Measurements from ENCODE around the gene HOXB9.

The HOXB9 gene

DNA sequence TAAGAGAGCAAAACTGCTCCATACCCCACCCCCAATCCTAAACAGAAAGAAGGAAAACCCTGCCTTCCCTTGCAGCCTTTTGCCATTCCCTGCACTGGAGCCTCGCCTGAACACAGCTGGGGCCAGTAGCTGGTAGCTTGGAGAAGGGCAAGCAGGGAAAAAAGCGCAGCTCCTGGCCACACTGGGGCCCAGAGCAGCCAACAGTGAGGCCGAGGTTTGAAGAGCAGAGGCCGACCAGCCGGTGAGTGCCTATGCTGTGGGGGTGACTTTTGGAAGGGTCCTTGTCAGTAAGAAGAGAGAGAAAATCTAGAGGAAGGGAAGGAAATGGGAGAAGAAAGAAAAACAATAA, 3.2 kb upstream of the HOXB9 start:
- H3K4me3 ChIP-seq (ENCODE audit: extremely low read depth, insufficient read depth, low read length, poor library complexity, severe bottlenecking), result no peak overlapping the region
- H3K36me3 ChIP-seq (ENCODE audit: control insufficient read depth, insufficient read depth, low read length), result no peaks in the 10 kb centered on the region
- H3K4me1 ChIP-seq (ENCODE audit: control insufficient read depth, insufficient read depth, low read length, poor library complexity, severe bottlenecking), result peaks cover 5% of the 10 kb centered on the region
- H3K9me3 ChIP-seq (ENCODE audit: control insufficient read depth, low read length), result no peaks in the 10 kb centered on the region
- WGBS, 2 experiments (ENCODE audit: insufficient coverage in 2 of 2), result 4 to 8% methylated on average over 4 of the region's 5 CpGs
- no peak overlapping the region for H3K27ac ChIP-seq (ENCODE audit: low read depth, low read length, severe bottlenecking)

DNA sequence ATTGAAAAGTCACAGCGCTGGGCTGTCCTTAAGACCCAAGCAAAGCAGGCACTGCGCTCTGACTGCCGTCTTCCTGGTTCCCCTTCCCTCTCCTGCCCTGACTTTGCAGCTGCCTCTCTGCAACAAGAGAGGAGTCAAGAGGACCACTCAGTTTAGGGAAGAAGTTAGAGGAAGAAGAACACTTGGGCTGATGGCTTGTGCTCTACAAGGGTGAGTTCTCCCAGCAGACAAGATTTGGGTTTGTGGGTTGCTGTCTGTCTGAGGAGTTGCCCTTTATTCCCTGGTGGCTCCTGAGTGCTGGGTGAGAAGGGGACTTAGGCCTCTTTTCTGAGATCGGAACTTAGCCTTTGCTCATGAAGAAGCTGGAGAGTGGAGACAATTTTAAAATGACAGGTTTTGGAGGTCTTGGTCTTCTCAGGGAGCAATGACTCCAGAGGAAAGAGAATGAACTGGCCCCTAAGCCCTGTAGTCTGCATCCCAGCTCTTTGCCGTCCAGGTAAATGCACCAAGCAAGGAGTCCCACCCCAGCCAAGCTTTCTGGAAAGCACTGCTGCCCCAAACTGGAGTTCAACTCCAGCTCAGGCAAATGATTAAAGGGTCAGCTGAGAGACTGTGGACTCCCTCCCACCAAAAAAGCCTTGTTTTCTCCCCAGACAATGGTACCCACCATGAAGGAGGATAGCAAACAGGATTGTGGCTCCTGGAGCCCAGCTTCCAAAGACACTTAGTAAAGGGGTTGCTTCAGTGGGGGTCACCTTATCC, 2.7 kb upstream of the HOXB9 start:
- no peak overlapping the region for H3K27ac ChIP-seq (ENCODE audit: low read depth, low read length, severe bottlenecking)
- H3K4me3 ChIP-seq (ENCODE audit: extremely low read depth, insufficient read depth, low read length, poor library complexity, severe bottlenecking), result no peak overlapping the region
- no peaks in the 10 kb centered on the region for H3K9me3 ChIP-seq (ENCODE audit: control insufficient read depth, low read length)
- no peaks in the 10 kb centered on the region for H3K36me3 ChIP-seq (ENCODE audit: control insufficient read depth, insufficient read depth, low read length)
- H3K4me1 ChIP-seq (ENCODE audit: control insufficient read depth, insufficient read depth, low read length, poor library complexity, severe bottlenecking), result peaks cover 5% of the 10 kb centered on the region
- 23 to 28% methylated on average over 2 to 4 of the region's 5 CpGs for WGBS, 2 experiments (ENCODE audit: insufficient coverage in 2 of 2)

DNA sequence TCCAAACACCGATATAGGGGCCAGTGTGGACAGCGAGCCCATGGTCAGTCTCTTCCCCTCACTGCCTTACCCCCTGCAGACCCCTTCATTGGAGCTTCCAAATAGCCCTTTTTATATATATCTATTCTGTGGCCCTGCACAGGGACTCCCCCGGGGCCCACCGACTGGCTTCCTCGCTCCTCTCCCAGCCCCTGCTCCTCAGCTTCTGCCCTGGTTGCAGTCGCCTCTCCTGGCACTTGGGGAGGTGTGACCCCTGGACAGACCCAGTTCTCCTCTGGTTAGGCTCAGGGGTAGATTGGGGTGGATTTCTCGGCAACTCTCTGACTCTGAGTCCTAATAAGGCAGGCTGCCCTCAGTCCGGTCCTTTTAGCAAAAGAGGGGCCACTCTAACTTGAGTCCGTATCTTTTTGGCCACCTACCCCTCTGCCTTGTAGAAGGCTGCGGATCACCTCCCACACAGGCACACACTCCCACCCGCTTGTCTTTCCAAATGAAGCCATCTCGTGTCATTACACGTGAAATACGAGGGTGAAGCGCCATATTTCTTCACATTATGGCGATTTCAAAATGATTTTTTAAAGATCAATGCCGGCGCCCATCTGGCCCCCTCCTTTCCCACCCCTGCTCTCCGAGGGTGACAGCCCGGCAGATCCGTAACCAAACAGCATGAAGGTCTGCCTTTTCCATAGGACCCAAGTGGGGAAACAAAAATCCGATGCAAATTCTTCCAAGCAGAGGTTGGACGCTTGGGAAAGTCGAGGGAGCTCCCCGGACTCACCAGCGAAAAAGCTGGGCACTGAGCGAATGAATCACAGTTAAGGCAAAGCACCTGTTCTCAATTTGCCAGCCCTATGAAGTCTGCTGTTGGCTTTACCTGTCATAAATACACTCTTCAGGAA, 1.7 kb upstream of the HOXB9 start:
- 13 to 15% methylated on average over 23 to 24 of the region's 27 CpGs for WGBS, 2 experiments (ENCODE audit: insufficient coverage in 2 of 2)
- H3K4me1 ChIP-seq (ENCODE audit: control insufficient read depth, insufficient read depth, low read length, poor library complexity, severe bottlenecking), result peaks cover 5% of the 10 kb centered on the region
- no peaks in the 10 kb centered on the region for H3K36me3 ChIP-seq (ENCODE audit: control insufficient read depth, insufficient read depth, low read length)
- peak overlapping the region; percentile 16 for H3K27ac ChIP-seq (ENCODE audit: low read depth, low read length, severe bottlenecking)
- H3K9me3 ChIP-seq (ENCODE audit: control insufficient read depth, low read length), result no peaks in the 10 kb centered on the region
- H3K4me3 ChIP-seq (ENCODE audit: extremely low read depth, insufficient read depth, low read length, poor library complexity, severe bottlenecking), result no peak overlapping the region

DNA sequence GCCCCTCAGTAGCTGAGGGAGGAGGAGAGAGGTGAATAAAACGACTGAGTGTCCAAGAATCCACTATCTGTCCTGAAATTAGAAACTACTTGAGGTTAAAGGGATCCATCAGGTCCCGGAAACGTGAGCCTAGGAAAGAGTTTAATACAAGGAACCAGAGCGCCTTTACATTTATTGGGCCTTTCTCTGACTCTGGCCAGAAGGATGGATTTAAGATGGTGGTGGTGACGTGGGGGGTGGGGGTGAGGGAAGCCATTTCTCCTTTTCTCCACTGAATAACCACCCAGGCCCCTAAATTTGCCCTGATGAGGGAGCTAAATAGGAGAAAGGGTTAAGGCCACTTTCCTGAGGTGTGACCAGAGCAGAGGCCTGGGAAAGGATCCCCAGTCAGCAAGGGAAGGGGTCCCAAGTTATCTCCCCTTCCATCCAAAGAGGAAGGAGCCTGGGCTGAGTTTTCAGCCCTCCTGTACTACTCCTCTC, 1.0 kb upstream of the HOXB9 start:
- Histone ChIP-seq H3K9me3 (ENCODE audit: control insufficient read depth, low read length) (no peaks in the 10 kb centered on the region), H3K36me3 (ENCODE audit: control insufficient read depth, insufficient read depth, low read length) (no peaks in the 10 kb centered on the region), H3K27ac (ENCODE audit: low read depth, low read length, severe bottlenecking) (peak overlapping the region; percentile 51), H3K4me3 (ENCODE audit: extremely low read depth, insufficient read depth, low read length, poor library complexity, severe bottlenecking) (peak overlapping the region; percentile 22), H3K4me1 (ENCODE audit: control insufficient read depth, insufficient read depth, low read length, poor library complexity, severe bottlenecking) (peaks cover 5% of the 10 kb centered on the region)
- 9 to 11% methylated on average over 3 to 4 of the region's 5 CpGs for WGBS, 2 experiments (ENCODE audit: insufficient coverage in 2 of 2)

DNA sequence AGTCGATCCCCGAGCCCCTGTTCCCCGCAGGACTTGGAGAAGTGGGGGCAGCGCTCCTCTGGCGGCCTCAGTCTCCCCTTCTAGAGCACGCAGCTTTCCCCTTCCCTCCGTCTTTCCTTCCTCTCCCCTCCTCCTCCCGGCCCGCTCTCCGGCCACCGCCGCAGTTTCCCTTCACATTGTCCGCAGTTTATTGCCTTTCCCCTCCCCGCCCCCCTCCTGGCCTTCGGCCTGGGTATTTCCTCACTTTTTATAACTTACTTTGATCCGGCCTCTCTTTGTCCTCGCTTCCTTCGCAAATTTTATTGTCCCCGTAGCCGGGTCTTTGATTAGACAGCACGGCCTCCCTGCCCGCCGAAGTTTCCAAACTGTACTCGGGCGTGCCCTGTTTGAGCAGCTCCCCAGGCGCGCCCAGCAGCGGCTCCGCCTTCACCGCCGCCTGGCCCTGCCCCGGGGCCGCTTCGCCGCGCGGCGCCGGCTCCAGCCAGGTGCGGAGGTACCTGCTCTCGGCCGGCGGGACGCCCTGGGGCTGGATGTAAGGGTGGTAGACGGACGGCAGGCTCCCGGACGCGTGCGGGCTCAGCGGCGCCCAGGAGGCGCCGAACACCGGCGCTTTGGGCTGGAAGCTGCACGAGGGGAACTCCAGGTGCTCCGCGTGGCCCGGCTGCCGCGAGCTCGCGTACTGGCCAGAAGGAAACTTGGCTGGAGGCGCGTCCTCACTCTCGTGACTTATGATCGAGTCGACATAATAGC, 488 bp downstream of the HOXB9 start:
- H3K36me3 ChIP-seq (ENCODE audit: control insufficient read depth, insufficient read depth, low read length), result no peaks in the 10 kb centered on the region
- peaks cover 5% of the 10 kb centered on the region for H3K4me1 ChIP-seq (ENCODE audit: control insufficient read depth, insufficient read depth, low read length, poor library complexity, severe bottlenecking)
- WGBS, 2 experiments (ENCODE audit: insufficient coverage in 2 of 2), result 0% methylated on average over 55 to 65 of the region's 69 CpGs
- peak overlapping the region; percentile 64 for H3K27ac ChIP-seq (ENCODE audit: low read depth, low read length, severe bottlenecking)
- H3K4me3 ChIP-seq (ENCODE audit: extremely low read depth, insufficient read depth, low read length, poor library complexity, severe bottlenecking), result peak overlapping the region; percentile 34
- no peaks in the 10 kb centered on the region for H3K9me3 ChIP-seq (ENCODE audit: control insufficient read depth, low read length)

DNA sequence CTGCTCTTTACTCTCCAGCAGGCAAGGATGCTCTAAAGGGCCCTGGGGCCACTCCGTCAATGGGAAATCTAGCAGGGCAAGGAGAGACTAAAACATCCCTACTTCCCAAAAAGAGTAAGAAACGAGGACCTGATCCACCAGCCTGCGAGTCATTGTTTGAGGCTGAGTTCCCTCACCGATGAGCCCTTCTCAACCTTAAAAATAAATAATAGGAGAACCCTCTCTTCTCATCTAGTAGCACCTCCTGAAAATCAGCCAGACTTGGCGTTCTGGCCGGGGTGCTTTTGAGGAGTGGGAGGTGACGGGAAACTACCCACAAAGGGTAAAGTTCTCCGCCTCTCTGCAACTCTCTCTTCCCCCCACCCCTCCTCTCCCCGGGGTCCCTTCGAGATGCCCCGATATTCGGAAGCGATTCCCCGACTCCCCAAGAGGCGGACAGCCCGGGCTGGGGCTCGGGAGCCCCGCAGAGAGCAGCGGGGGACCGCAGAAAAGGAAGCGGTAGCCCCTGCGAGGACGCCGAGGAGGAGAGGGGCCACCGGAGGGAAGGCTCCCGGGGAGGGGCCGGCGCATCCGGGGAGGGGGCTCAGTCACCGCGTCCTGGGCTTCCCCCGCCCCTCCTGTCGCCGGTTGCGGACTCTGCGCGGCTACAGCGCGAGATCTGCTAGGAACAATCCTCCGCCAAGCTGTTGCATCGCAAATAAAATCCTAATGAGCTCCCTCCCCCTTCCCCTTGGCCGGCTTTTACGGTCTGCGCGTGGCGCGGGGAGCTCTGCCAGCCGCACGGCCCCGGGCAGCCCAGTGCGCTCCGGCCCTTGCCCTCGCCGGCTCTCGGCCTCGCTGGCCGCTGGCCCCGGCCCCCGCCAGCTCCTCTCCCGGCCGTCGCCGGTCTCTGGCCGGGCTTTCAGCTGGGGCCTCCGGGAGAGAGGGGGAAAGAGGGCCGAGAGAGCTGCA, 1.3 kb downstream of the HOXB9 start:
- Histone ChIP-seq H3K4me1 (ENCODE audit: control insufficient read depth, insufficient read depth, low read length, poor library complexity, severe bottlenecking) (peaks cover 5% of the 10 kb centered on the region), H3K9me3 (ENCODE audit: control insufficient read depth, low read length) (no peaks in the 10 kb centered on the region), H3K27ac (ENCODE audit: low read depth, low read length, severe bottlenecking) (peak overlapping the region; percentile 64), H3K4me3 (ENCODE audit: extremely low read depth, insufficient read depth, low read length, poor library complexity, severe bottlenecking) (peak overlapping the region; percentile 34), H3K36me3 (ENCODE audit: control insufficient read depth, insufficient read depth, low read length) (no peaks in the 10 kb centered on the region)
- 0 to 1% methylated on average over 32 to 33 of the region's 66 CpGs for WGBS, 2 experiments (ENCODE audit: insufficient coverage in 2 of 2)

DNA sequence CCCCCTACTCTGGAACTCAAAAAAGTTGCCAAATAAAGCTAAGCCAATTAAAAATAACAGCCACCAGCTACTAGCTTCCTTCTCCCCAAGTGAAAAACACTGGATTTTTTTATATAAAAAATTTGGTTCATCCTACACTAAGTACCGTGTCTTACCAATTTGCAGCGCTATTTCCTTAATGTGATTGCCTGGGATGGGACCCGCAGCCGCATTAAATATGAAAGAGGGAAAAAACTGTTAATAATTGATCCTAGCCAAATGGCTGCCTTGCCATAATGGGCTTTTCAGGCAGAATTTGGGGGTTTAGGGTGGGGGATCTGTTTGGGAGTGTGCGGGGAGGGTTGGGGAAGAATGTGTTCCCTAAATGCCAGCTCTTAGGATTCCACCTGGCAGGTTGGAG, 2.0 kb downstream of the HOXB9 start:
- no peak overlapping the region for H3K27ac ChIP-seq (ENCODE audit: low read depth, low read length, severe bottlenecking)
- peak overlapping the region; percentile 9 for H3K4me3 ChIP-seq (ENCODE audit: extremely low read depth, insufficient read depth, low read length, poor library complexity, severe bottlenecking)
- H3K4me1 ChIP-seq (ENCODE audit: control insufficient read depth, insufficient read depth, low read length, poor library complexity, severe bottlenecking), result peaks cover 5% of the 10 kb centered on the region
- 9% methylated on average over 1 of the region's 5 CpGs; no CpG with 5 or more reads in 1 of the 2 experiments for WGBS, 2 experiments (ENCODE audit: insufficient coverage in 2 of 2)
- H3K36me3 ChIP-seq (ENCODE audit: control insufficient read depth, insufficient read depth, low read length), result no peaks in the 10 kb centered on the region
- no peaks in the 10 kb centered on the region for H3K9me3 ChIP-seq (ENCODE audit: control insufficient read depth, low read length)

DNA sequence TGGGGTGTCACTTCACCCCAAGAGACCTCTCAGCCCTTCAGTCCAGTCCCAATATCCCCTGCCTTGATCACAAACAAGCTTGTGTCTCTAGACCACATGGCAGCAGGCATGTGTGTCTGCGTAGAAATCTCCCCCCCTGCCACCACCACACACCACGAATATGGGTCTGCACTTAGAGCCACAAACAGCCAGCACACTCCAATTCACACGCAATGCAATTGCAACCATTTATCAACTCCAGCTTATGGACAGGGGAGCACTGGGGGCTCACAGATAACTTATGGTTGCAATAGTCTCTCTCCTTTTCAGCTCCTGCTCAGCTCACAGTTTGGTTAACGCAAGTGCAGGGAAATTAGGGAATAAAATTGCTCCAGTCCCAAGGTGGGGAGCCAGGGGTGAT, 2.6 kb downstream of the HOXB9 start:
- H3K9me3 ChIP-seq (ENCODE audit: control insufficient read depth, low read length), result no peaks in the 10 kb centered on the region
- peak overlapping the region; percentile 9 for H3K4me3 ChIP-seq (ENCODE audit: extremely low read depth, insufficient read depth, low read length, poor library complexity, severe bottlenecking)
- 8 to 19% methylated on average over 2 to 3 of the region's 4 CpGs for WGBS, 2 experiments (ENCODE audit: insufficient coverage in 2 of 2)
- H3K4me1 ChIP-seq (ENCODE audit: control insufficient read depth, insufficient read depth, low read length, poor library complexity, severe bottlenecking), result peaks cover 10% of the 10 kb centered on the region
- no peaks in the 10 kb centered on the region for H3K36me3 ChIP-seq (ENCODE audit: control insufficient read depth, insufficient read depth, low read length)
- no peak overlapping the region for H3K27ac ChIP-seq (ENCODE audit: low read depth, low read length, severe bottlenecking)

DNA sequence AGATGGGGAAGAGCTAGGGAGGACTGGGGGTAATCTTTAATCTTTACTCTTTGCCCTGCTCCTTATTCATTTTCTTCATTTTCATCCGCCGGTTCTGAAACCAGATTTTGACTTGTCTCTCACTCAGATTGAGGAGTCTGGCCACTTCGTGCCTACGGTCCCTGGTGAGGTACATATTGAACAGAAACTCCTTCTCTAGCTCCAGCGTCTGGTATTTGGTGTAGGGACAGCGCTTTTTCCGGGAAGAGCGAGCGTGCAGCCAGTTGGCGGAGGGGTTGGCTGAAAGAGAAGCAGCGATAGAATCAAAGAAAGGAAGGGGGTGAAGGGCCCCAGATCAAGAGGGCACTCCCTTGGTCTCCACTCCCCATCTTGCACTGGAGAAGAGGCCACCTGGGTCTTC, 3.3 kb downstream of the HOXB9 start:
- 9 to 14% methylated on average over 9 to 11 of the region's 11 CpGs for WGBS, 2 experiments (ENCODE audit: insufficient coverage in 2 of 2)
- Histone ChIP-seq H3K27ac (ENCODE audit: low read depth, low read length, severe bottlenecking) (no peak overlapping the region), H3K4me1 (ENCODE audit: control insufficient read depth, insufficient read depth, low read length, poor library complexity, severe bottlenecking) (peaks cover 10% of the 10 kb centered on the region), H3K4me3 (ENCODE audit: extremely low read depth, insufficient read depth, low read length, poor library complexity, severe bottlenecking) (no peak overlapping the region), H3K36me3 (ENCODE audit: control insufficient read depth, insufficient read depth, low read length) (no peaks in the 10 kb centered on the region), H3K9me3 (ENCODE audit: control insufficient read depth, low read length) (no peaks in the 10 kb centered on the region)
